Upper lobe of left lung (tissue), 4 donors: ENCODE measurements around the gene CXorf58.

Experiments
- EP300 ChIP-seq, 4 donors: sonication (generic); formaldehyde crosslinking; IDR thresholded peaks; one replicate each; pipeline ENCODE4 v1.5.1; 2017; ENCODE audit warnings: antibody characterized with exemption in 4 of 4, control low read depth in 2 of 4
- POLR2A ChIP-seq, 4 donors: fragments of 450-650 bp; IDR thresholded peaks; one replicate each; pipeline ENCODE4 v1.5.1; 2016 to 2017; ENCODE audit warnings: antibody characterized with exemption in 4 of 4, mild to moderate bottlenecking in 2 of 4
- POLR2AphosphoS5 ChIP-seq, 2 donors: sonication (generic); formaldehyde crosslinking; IDR thresholded peaks; one replicate each; pipeline ENCODE4 v1.5.1; 2017; ENCODE audit warnings: antibody characterized with exemption in 2 of 2
- TF ChIP-seq, protein P1 (sequence below), 6 experiments: fragments of 450-650 bp in 4 of 6; fragments of 200-600 bp in 2 of 6; sonication (generic) in 2 of 6; IDR thresholded peaks; one replicate each; pipeline ENCODE4 v1.5.1; 2016 to 2019; ENCODE audit warnings: antibody characterized with exemption in 6 of 6

GRCh38 chrX:23879380-23880090, 28.3 kb upstream of the CXorf58 start:
- TF ChIP-seq POLR2AphosphoS5 (IDR thresholded peaks at IDR 0.05) (no peak), EP300 (IDR thresholded peaks at IDR 0.05) (no peak), POLR2A (IDR thresholded peaks at IDR 0.05) (no peak)
- TF ChIP-seq, protein P1, sequence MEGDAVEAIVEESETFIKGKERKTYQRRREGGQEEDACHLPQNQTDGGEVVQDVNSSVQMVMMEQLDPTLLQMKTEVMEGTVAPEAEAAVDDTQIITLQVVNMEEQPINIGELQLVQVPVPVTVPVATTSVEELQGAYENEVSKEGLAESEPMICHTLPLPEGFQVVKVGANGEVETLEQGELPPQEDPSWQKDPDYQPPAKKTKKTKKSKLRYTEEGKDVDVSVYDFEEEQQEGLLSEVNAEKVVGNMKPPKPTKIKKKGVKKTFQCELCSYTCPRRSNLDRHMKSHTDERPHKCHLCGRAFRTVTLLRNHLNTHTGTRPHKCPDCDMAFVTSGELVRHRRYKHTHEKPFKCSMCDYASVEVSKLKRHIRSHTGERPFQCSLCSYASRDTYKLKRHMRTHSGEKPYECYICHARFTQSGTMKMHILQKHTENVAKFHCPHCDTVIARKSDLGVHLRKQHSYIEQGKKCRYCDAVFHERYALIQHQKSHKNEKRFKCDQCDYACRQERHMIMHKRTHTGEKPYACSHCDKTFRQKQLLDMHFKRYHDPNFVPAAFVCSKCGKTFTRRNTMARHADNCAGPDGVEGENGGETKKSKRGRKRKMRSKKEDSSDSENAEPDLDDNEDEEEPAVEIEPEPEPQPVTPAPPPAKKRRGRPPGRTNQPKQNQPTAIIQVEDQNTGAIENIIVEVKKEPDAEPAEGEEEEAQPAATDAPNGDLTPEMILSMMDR (IDR thresholded peaks at IDR 0.05) = no peak
